C1 segment of cervical spinal cord (tissue), 14 donors: Measurements from ENCODE around the gene BRD3.

ENCODE experiments used
- DNase-seq, 14 donors: peaks; one replicate each; lab custom pipeline; 2025; lab: John Stamatoyannopoulos, UW

The BRD3 gene

DNA sequence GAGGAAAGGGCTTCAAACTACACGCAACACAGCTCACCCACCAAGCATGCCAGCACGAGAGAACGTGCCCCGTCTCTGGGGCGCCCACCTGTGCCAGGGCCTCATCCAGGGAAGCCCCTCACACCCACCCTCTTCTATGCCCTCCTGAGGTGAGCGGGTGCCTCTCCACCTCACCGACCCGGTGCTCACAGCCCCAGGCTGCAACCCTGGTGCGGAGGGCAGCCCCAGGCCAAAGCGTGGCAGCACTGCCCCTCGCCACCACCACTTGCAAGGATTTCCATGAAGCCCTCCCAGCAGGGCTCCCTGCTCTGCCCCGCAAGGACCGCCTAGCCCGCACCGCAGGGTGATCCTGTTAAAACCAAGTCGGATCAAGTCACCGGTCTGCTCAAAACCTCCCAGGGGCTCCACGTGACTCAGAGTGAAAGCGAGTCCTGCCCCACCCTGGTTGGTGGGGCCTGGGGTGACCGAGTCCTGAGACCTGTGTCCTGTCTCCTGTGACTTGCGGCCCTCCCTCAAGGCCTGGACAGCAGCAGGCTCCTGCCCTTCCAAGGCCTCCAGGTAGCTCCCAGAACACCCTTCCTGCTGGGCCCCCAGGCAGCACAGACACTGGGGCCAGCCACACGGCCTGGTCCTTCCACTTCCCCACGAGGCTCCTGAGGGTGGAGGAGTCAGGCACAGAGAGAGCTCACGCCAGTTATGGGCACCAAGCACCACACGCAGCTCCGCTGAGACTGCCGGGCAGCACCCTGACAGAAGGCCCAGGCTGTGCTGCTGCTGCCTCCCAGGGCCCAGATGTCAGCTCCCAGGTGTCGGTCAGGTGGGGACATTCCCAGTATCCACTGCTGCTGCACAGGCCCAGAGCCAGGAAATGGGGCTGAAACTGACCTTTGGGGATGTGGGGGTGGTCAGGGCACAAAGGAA, 12.7 kb downstream of the BRD3 start:
- no peak for DNase-seq

DNA sequence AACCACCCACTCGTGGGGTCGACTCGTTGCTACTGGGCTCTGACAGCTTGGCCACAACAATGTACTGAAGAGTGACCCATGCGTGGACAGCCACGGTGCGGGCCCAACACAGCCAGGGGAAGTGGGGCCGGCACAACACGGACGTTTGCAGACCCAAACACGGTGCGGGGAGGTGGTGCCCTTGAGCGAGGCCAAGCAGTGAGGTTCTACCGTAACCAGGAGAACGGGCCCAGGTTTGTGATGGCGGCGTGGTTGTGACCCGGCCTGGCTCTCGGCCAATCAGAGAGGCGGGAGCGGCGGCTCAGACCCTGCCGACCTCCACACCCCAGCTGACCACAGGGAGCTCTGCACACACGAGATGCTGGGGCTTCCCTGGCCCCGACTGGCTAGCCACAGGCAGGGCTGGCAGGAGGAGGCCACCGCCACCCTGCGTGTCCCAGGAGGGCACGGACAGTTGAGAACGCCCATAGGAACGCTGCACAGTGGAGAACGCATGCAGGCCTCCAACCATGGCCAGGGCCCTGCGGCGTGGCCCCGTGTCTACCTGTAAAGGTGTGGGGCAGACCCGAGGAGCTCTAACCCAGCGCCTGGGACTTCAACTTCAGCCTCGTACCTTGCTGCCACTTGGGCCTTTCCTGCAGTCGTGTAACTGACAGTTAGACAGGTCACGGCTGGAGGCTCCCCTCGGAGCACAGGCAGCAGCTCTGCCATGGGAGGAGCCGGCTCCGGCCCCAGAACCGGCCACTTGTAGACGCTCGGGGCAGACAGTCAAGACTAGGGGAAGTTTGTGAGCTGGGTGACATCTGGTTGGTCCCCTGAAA, 13.7 kb downstream of the BRD3 start:
- DNase-seq = no peak

DNA sequence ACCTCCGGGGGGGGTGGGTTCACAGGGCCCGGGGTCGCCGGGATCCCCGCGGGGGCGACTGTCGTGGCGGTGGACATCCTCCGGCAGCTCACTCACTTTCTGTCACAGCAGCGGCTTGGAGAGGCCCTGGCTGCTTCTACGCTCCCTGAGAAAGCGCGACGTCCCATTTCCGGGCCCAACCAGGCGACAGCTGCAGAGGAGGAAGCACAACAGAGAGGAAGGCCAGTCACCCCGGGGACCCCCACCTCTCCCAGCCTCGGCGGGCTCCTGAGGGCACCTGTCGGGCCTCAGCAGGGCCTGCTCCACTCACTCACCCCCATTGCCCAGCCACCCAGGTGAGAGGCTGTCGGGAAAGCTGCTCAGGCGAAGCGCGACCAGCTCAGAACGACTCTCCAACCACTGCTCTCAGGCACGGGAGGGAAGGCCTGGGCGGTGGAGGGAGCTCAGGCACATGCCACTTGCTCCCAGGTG, 14.4 kb downstream of the BRD3 start:
- DNase-seq = no peak

DNA sequence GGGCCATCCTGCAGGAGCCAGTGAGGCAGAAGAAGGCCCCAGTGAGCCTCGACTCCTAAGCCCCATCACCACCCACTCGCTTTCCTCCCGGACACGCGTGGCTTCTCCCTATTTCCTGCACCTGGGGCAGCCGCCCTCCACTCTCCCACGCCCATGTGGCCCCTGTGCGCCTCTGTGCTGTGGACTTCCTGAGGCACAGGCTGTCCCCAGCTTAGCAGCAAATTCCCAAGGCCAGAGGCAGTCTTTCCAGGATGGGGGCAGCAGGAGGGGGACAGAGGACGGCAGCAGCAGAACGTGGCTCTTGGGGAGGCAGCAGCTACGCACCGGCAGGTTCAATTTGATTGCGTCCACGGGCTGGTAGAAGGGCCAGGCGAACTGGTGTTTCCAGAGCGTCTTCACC, 14.9 kb downstream of the BRD3 start:
- no peak for DNase-seq

DNA sequence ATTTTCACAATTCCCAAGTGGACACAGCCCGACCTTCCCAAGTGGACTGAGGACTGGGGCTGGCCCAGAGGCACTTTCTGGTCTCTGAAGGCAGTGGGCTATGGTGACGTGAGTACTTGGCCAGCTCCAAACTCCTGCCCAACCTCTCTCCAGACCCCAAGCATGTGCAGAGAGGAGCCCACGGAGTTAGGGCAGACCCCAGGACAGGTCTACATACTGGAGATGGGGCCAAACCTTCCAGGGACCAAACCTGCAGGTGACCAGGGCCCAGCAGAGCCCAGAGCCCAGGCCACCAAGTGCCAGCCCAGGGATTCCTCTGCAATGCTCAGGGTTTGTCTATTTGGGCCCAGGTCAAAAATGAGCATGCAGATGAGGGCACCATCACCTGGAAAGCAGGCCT, 15.3 kb downstream of the BRD3 start:
- DNase-seq = no peak

DNA sequence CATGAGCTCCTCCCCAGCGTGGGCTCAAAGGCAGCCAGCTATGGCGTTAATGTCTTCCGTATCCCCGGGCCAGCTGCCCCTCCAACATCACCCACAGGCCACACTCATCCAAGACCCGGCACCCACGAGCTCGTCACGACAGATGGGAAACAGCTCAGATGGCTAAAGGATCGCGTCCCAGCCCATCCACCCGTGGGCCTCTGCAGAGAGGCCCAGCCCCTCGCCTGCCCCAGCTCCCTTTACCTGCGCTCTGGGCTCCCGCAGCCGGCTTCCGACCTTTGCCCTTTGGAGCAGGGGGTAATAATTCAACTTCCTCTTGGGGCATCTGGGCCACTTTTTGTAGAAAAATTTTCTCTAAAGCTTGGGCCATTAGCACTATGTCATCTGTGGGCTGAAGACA, 16.5 kb downstream of the BRD3 start:
- no peak for DNase-seq

DNA sequence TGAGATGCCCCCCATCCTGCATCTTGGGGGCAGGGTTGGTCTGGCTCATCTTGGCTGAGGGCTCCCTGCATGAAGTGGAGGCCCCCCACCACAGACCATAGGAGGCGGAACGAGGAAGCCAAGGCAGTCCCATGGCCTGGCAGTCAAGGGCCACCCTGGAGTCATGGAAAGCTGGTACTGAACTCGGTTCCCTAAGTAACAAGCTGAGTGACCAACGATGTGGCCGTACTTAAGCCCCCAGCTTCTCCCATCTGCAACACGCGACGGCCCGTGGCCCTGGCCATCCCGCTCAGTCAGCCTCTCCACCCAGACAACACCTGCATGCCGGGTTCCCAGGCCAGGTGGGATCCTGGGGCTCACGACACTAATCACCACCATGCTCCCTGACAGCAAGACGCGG, 17.1 kb downstream of the BRD3 start:
- no peak for DNase-seq

DNA sequence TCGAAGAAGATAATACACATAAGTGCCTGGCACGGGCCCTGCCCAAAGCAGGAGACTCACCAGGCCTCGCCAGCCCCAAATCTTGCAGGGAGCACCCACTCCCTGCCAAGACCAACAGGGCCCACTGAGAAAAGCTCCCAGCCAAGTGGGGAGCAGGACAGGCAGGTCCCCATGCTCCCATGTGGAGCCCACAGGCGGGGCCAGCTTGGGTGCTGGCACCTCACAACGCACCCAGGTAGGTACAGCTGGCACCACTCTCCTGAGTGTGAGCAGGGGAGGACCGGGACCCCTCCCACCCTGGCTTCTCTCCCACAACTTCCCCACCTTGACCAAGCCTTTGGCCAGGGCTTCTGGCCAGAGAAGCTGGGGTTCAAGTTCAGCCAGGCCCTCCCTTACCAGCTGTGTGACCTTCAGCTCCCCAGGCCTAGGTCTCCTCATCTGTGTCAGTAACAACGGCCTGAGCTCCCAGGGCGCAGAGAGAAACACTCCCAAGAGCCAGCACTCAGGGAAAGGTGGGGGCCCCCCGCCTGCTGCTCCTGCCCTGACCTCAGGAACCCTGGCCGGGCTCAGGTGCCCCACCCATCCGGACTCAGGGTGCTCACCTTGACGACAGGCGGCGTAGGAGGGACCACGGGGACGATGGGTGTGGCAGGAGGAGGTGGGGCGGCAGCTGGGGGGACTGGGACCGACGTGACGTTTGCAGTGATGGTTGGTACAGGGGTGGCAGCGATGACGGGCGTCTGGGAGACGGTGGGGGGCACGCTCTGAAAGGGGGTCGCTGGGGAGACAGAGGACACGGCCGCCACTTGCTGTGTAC, 17.8 kb downstream of the BRD3 start:
- DNase-seq = no peak

DNA sequence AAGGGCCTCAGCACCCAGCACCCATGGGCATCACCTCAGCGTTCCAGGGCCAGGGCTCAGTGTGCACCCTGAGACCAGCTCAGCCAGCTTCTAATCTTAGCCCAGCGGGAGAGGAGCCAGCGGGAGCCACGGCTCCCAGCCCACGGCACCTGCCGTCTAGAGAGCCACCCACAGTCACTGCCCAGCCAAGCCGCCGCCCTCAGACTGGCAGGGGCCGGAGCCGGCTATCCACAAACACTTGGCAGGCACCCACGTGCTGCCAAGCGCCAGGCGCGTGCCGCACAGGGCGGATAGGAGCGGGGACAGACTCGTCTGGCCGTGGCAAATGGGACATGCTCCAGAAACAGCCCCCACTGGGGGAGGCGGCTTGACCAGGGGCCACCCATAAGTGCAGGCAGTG, 18.6 kb downstream of the BRD3 start:
- DNase-seq = peak in 1 of 14 donors; percentile 14

DNA sequence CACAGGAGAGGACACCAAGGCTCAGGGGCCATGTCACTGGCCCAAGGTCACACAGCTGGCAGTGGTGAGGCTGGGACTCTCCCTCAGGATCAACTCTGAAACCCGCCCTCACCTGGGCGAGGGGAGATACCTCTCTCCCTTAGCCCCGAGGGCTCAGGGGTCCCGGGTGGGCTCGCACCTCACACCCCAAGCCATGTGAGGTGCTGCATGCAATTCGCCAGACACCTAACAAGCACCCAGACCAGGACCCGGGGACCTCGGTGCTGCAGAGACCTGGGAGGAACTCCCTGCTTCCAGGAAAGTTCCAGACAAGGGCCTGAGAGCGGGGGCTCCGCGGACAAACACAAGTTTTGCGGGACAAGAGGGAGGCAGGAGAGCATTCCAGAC, 19.3 kb downstream of the BRD3 start:
- no peak for DNase-seq

DNA sequence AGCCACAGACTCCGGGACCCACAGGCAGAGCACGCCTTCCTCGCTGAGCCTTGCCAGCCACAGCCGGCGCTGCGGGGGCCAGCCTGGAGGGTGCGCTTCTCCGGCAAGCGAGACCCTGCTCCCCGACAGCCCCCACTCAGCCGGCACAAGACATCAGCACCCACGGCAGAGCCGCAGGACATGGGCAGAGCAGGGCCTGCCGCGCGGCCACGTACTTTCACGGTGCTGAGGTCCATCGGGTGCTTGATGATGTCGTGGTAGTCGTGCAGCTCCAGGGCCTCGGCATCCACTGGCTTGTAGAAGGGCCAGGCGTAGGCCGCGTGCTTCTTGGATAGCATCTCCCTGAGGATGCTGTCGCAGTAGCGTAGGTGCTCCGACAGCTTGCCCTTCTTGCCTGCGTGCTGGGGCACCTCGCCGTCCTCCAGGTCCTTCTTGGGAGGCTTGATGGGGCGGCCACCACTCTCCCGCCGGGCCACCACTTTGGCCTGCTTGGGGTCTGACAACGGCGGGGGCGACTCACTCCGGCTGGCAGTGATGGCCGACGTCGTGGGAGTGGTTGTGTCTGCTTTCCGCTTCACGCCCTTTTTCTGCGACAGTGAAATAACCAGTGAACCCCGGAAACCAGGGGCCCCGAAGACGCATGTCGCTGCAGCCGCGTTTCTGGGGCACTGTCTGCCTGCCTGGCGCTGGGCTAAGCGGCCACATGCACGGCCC, 19.8 kb downstream of the BRD3 start:
- DNase-seq = no peak

DNA sequence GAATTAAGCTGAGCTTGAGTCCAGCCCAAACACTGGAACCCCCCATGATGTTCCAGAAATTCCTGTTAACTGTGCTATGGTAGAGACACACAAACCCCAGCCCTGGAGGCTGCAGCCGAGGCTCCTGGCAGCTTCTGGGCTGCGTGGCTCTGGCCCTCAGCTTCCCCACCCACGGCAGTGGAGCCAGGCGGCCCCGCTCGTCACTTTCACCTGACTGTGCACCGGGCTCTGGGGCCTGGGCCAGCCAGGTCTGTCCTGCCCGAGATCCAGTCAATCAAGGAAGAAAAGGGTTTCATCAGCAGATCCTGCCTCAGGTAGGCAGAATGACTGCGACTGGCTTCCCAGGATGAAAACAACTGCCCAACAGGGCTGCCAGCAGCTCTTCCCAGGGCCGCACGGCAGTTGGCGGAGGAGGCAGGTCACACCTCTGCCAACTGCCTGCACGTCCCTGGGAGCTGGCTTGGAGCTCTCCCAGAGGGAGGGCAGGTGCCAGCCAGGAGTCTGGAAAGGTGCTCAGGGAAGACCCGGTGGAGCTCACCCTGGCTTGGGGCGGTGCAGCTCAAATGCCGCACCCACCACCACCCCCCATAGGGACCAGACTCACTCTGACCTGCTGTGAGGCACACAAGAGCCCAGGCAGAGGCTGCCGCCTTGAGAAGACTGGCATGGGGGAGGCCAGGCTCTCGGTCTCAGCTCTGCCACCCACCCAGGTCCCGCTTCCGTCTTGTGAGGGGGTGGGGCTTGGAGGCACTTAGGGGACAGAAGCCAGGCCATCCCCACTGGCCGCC, 20.7 kb downstream of the BRD3 start:
- DNase-seq = no peak

DNA sequence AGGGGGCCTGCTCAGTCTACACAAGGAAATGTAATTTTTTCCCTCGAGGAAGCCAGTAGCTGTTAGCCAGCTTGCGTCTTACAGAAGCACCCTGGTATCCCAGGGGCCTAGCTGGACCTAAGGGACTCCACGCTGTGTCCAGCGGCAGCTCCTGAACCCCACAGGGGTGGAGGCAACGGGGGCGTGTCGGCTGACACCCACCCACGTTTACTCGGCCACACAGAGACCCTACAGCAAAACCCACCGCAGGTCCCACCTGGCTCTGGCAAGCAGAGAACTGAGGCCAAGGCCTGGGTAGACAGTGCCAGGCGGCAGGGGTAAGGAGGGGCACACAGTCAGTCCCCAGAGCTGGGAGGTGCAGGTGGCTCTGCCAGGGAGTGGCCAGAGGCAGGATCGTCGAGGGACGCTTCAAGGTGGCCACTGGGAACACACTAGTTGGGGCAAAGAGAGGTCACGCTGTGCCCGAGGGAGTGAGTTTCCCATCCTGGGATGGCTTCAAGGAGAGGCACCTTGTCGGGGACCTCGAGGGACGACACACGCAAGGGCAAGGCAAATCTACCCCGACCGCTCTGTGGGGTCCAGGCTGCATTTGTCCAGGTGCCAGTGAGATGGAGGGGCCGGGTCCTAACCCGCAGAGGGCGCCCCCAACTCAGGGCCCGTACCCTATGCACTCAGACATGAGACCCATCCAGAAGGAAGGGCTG, 21.8 kb downstream of the BRD3 start:
- no peak for DNase-seq

DNA sequence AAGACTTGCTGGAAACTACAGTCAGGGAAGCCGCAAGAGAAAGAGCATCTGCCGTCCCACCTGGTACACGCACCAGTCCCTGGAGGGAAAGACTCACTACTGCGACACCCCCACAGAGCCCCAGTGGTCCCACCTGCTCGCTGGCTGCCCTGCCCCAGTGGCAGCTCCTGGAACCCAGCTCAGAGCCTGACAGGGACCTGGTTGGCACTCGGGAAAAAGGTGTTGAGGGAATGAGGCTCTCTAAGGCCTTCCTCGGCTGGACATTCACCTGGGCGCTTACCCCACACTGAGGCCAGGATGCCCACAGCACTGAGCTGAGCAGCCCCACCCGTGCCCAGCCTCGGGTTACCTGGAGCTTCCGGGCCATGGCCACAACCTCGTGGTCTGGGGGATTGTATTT, 22.9 kb downstream of the BRD3 start:
- DNase-seq = no peak

DNA sequence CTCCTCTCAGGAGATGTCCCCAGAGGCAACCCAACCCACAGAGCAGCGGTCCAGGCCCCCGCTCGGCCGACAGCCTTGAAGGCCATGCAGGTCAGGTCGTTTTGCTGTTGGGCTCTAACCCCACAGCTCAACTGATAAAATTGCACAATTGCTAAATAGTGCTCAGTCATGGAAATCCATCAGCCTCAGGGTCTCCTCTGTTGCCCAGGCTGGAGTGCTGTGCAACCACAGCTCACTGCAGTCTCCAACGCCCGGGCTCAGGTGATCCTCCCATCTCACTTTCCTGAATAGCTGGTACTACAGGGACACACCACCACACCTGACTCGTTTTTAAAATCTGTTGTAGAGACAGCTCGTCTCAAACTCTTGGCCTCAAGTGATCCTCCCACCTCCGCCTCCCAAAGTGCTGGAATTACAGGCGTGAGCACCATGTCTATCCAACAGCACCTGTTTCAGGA, 24.3 kb downstream of the BRD3 start:
- no peak for DNase-seq

DNA sequence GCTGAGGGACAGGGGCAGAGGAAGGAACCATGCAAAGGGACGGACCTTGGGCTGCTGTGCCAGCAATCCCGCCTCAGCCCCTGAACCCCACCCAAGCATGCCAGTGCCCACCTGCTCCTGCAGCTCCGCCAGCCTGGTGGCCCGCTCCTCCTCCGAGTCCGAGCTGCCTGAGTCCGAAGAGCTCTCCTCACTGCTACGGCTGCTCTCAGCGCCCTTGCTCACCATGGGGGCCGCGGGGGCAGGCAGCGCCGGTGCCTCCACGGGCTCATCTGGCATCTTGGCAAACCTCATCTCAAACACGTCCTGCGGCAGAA, 26.2 kb downstream of the BRD3 start:
- no peak for DNase-seq

DNA sequence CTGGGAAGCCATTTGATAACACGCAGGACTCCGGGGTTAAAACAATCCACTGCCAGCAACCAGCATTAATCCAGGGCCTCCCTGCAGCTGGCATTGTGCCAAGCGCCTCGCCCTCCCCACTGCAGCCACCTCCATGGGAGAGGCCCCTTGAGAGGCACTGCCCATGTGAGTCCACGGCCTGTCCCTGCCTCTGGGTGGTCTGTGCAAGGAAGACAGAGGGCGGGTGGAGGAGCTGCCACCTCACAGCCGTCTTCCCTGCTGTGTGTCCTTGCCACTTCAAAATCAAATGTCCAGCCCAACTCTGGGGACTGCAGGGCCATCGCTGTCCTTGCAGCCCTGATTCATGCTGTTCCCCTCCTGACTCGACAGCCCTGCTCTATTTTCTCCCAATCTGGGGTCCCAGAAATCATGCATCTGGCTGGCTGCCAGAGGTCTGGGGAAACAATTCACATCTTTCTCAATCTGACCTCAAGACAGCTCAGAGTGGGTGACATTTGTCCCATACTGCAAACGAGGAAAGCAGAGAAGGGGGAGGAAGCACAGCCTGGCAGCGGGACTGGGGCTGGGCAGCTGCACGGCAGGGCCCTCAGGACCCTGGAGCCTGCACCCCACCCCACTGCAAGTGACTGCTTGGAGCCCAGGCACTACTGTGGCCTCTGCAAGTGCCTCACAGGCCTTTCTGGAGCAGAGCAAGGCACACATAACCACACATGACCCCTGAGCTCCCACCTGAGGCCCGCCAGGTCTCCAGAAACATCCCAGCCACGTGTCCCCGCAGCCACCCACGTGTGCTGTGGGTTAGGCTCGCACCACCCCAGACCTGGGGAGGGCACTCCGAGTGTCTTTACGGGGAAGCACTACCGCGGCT, 26.8 kb downstream of the BRD3 start:
- no peak for DNase-seq

DNA sequence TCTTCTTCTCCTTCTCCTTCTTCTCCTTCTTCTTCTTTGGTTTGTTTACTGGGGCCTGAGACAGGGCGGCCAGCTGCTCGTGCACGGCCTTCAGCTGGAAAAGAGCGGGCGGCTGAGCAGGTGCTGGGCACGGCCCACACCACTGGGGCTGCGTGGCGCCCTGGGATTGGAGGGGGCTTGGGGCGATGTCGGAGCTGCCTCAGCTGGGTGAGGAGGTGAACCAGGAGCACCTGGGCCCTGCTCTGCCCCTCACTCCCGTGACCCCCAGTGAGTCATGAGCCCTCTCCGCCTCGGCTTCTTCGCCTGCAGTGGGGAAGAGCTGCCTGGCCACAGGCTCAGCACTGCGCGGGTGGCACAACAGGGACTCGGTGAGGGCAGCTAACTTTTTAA, 27.7 kb downstream of the BRD3 start:
- no peak for DNase-seq
